Measurements from ENCODE around the gene NMNAT2. TPM values are rescaled to one million over a fixed set of nuclear protein-coding genes. Genes with fewer than 3 reads are reported as not detected.

Gene NMNAT2
- polyA plus RNA-seq, 1 experiment, result 0.19 TPM

DNA sequence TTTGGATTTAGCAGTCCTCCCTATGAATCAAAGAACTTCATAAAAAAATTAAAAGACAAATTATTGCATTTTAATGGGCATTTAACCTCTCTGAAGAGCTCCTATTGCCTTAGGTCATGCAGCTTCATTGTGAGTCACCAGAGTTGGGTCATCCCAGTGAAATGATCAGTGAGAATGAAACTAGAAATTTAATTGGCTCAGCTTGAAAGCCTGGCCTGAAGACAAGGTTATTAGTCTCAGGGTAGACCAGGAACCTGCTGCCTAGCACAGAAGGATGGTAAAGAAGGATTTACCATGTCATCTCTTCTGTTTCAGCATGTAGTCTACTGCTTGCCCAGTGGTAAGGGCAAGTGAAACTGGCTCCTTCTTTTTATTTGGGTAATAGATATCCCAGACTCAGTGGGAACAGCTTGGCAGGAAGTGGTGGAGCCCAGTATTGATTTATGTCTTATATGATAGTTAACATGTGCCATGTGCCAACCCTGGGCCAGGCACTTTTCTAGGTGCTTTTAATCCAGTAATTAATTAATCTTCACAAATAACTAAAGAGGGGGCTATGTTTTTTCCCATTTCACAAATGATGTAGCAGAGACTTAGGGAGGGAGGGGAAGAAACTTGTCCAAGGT lies 208.5 kb downstream of the NMNAT2 start:
- POLR2A ChIA-PET, result interaction anchor here (1.0 kb wide), 1 partner anchor 25 kb away, joined by 3 read pairs; no protein-coding TSS in a partner anchor
- TF ChIP-seq, protein P1, sequence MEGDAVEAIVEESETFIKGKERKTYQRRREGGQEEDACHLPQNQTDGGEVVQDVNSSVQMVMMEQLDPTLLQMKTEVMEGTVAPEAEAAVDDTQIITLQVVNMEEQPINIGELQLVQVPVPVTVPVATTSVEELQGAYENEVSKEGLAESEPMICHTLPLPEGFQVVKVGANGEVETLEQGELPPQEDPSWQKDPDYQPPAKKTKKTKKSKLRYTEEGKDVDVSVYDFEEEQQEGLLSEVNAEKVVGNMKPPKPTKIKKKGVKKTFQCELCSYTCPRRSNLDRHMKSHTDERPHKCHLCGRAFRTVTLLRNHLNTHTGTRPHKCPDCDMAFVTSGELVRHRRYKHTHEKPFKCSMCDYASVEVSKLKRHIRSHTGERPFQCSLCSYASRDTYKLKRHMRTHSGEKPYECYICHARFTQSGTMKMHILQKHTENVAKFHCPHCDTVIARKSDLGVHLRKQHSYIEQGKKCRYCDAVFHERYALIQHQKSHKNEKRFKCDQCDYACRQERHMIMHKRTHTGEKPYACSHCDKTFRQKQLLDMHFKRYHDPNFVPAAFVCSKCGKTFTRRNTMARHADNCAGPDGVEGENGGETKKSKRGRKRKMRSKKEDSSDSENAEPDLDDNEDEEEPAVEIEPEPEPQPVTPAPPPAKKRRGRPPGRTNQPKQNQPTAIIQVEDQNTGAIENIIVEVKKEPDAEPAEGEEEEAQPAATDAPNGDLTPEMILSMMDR (IDR thresholded peaks at IDR 0.05; ENCODE audit: low read depth, low read length), result no peak
- Histone ChIP-seq H3K4me3 (ENCODE audit: low read depth, low read length) (no peak overlapping the region), H3K27me3 (ENCODE audit: control insufficient read depth, insufficient read depth, low read length) (no peaks in the 10 kb centered on the region), H3K27ac (ENCODE audit: low read depth, low read length) (no peak overlapping the region), H3K9me3 (ENCODE audit: control insufficient read depth, insufficient read depth, low read length) (no peaks in the 10 kb centered on the region)
- CTCF ChIA-PET, result interaction anchor here (2.3 to 3.7 kb wide), 2 partner anchors 18 to 25 kb away, joined by 7 to 21 read pairs; no protein-coding TSS in a partner anchor
- no peak for DNase-seq (ENCODE audit: low read depth, low spot score)

DNA sequence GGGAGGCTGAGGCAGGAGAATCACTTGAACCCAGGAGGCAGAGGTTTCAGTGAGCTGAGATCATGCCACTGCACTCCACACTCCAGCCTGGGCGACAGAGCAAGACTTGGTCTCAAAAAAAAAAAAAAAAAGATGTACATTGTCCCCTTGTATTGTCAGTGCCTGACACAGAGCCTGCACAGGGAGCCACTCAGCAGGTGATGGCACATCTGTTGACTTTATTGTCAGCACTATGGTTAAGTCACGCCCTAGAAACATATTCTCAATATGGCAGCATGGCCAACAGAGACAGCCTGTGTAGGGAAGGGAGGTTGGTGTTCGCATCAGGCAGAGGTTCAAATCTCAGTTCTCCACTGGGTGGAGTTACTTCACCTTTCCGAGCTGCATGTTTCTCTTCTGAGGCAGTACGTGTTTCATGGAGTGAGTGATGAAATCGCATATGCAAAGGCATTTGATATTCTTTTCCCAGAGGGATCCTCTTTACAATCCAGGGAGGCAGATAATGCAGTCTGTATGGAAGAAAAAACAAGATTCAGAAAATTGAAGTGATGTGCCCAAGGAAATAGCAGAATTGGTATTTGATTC lies 211.6 kb downstream of the NMNAT2 start:
- TF ChIP-seq, protein P1 (IDR thresholded peaks at IDR 0.05; ENCODE audit: low read depth, low read length), result no peak
- no peak overlapping the region for H3K27ac ChIP-seq (ENCODE audit: low read depth, low read length)
- no peak overlapping the region for H3K4me3 ChIP-seq (ENCODE audit: low read depth, low read length)
- H3K27me3 ChIP-seq (ENCODE audit: control insufficient read depth, insufficient read depth, low read length), result no peaks in the 10 kb centered on the region
- ChIA-PET CTCF (interaction anchor here (1.0 kb wide), 1 partner anchor 28 kb away, joined by 4 read pairs; no protein-coding TSS in a partner anchor), POLR2A (no interaction called here)
- no peaks in the 10 kb centered on the region for H3K9me3 ChIP-seq (ENCODE audit: control insufficient read depth, insufficient read depth, low read length)
- DNase-seq (ENCODE audit: low read depth, low spot score), result no peak

DNA sequence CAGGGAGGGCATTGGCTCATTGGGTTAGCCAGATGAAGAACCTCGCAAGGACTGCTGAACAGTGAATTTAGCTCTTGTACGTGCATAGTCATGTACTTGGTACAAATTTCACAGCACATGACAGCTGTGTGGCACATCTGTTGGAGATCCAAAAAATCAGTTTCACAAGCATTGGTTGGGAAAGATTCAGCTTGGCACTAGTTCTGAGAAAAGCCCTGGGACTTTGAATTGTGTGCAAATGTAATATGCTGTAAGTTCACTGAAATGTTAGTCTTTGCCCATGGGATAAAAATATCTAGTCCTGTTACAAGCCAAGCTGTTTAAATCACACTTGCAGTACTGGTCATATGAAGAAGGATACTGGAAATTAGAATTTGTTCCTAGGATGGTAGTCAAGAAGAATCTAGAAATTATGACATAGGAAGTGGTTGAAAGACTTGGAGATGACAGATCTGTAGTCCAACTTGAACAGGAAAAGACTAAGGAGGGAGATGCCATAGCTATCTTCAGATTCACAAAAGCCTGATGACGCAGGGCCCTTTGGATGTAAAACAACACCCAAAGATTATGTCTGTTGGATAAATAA lies 212.9 kb downstream of the NMNAT2 start:
- Histone ChIP-seq H3K27ac (ENCODE audit: low read depth, low read length) (no peak overlapping the region), H3K27me3 (ENCODE audit: control insufficient read depth, insufficient read depth, low read length) (no peaks in the 10 kb centered on the region), H3K9me3 (ENCODE audit: control insufficient read depth, insufficient read depth, low read length) (no peaks in the 10 kb centered on the region), H3K4me3 (ENCODE audit: low read depth, low read length) (no peak overlapping the region)
- ChIA-PET POLR2A (interaction anchor here (0.8 kb wide), 1 partner anchor 68 kb away, joined by 3 read pairs; no protein-coding TSS in a partner anchor), CTCF (interaction anchor here (1.0 to 2.2 kb wide), 5 partner anchors 23 to 242 kb away, joined by 3 to 9 read pairs (median 4); no protein-coding TSS in a partner anchor)
- DNase-seq (ENCODE audit: low read depth, low spot score), result peak; percentile 20
- TF ChIP-seq, protein P1 (IDR thresholded peaks at IDR 0.05; ENCODE audit: low read depth, low read length), result no peak

DNA sequence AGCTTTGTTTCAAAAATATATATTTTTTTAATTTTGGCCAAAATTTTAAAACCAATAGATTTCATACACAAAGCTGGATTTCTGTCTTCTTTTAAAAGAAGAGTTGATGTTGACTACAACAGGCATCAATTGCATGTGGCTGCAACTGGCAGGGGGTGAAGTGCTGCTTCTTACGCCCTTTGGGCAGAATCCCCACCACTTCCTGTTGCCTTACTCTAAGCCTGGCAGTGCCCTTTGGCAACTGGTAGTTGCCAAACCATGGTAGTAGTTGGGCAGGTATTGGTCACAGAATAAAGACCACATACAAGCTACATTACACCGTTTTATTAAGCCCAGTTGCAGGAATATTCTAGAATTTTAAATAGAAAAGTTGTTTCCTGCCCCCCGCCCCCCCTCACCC lies 215.1 kb downstream of the NMNAT2 start:
- POLR2A ChIA-PET, result no interaction called here
- Histone ChIP-seq H3K9me3 (ENCODE audit: control insufficient read depth, insufficient read depth, low read length) (no peaks in the 10 kb centered on the region), H3K4me3 (ENCODE audit: low read depth, low read length) (no peak overlapping the region), H3K27ac (ENCODE audit: low read depth, low read length) (no peak overlapping the region), H3K27me3 (ENCODE audit: control insufficient read depth, insufficient read depth, low read length) (no peaks in the 10 kb centered on the region)
- no peak for DNase-seq (ENCODE audit: low read depth, low spot score)
- TF ChIP-seq, protein P1 (IDR thresholded peaks at IDR 0.05; ENCODE audit: low read depth, low read length), result no peak
- CTCF ChIA-PET, result interaction anchor here (2.2 kb wide), 1 partner anchor 32 kb away, joined by 9 read pairs; no protein-coding TSS in a partner anchor

DNA sequence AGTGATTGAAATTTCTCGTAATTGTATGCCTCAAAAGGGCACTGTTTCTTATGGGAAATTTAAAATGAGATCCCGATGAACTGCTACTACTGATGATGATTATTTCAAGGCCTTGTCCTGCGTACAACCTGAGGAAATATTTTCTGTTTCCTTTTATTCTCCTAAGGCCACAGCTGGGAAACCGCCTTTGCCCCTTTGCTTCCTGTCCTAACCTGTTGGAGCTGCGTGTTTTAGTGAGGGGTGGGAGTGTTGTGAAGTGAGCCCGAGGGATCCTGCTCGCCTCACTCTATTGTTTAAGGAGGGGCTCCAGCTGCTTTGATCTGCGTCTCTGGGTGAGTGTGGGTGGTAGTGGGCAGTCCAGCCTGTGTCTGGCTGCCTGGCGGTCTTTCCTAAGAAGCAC lies 217.7 kb downstream of the NMNAT2 start:
- DNase-seq (ENCODE audit: low read depth, low spot score), result no peak
- Histone ChIP-seq H3K4me3 (ENCODE audit: low read depth, low read length) (no peak overlapping the region), H3K9me3 (ENCODE audit: control insufficient read depth, insufficient read depth, low read length) (no peaks in the 10 kb centered on the region), H3K27me3 (ENCODE audit: control insufficient read depth, insufficient read depth, low read length) (no peaks in the 10 kb centered on the region), H3K27ac (ENCODE audit: low read depth, low read length) (no peak overlapping the region)
- ChIA-PET CTCF (no interaction called here), POLR2A (no interaction called here)
- TF ChIP-seq, protein P1 (IDR thresholded peaks at IDR 0.05; ENCODE audit: low read depth, low read length), result no peak

All from AG04450 (cell line).